Ovary (tissue), 9 donors: ENCODE results near the gene NKX6-1. TPM values are rescaled to one million over a fixed set of nuclear protein-coding genes. Genes with fewer than 3 reads are reported as not detected.

Experiments used
- DNase-seq, 5 donors: peaks; one replicate each; pipeline ENCODE4 v3.0.0-alpha.2; 2019 to 2020
- H3K27ac ChIP-seq, 2 donors: fragments of 200-600 bp; one replicate each; pipeline versions ENCODE4 v1.5.1 to v1.8.0; 2019 to 2022
- H3K27me3 ChIP-seq: fragments of 200-600 bp; one replicate; pipeline ENCODE4 v1.8.0; 2022
- H3K36me3 ChIP-seq: fragments of 200-600 bp; sonication (generic); one replicate; pipeline ENCODE4 v1.5.1; 2019
- H3K4me1 ChIP-seq: one replicate; pipeline ENCODE4 v1.8.1; 2013; ENCODE audit warnings: mild to moderate bottlenecking, moderate library complexity; ENCODE audit not compliant: insufficient read depth
- H3K4me3 ChIP-seq: fragments of 200-600 bp; sonication (generic); one replicate; pipeline ENCODE4 v1.5.1; 2017
- H3K9me3 ChIP-seq, 2 donors: fragments of 200-600 bp in 1 of 2; sonication (generic) in 1 of 2; one replicate each; pipeline versions ENCODE4 v1.5.1 to v1.8.1; 2013 to 2019; ENCODE audit warnings: mild to moderate bottlenecking in 1 of 2, moderate library complexity in 1 of 2
- CTCF ChIP-seq, 3 donors: fragments of 450-650 bp in 2 of 3; fragments of 200-600 bp in 1 of 3; IDR thresholded peaks; one replicate each; pipeline versions ENCODE4 v1.5.1 to v1.8.0; 2016 to 2022; ENCODE audit warnings: antibody characterized with exemption in 3 of 3, mild to moderate bottlenecking in 1 of 3
- EP300 ChIP-seq: sonication (generic); formaldehyde crosslinking; IDR thresholded peaks from one replicate; pipeline ENCODE4 v1.6.1; 2017; ENCODE audit warnings: antibody characterized with exemption
- POLR2A ChIP-seq: fragments of 450-650 bp; IDR thresholded peaks from one replicate; pipeline ENCODE4 v1.6.1; 2017; ENCODE audit warnings: antibody characterized with exemption, mild to moderate bottlenecking, moderate library complexity
- WGBS, 3 donors: extraction: QIAGEN DNeasy Blood & Tissue Kit in 1 of 3; methylation state at CpG; one replicate each; pipeline versions ENCODE4 v1.1.5 to v1.1.7; 2013 to 2017; 5-methylcytosine and 5-hydroxymethylcytosine counted together
- intact Hi-C, 4 donors: fragments of 100-400 bp; cut with DNase I; formaldehyde crosslinking; loops; one replicate each; pipeline versions ENCODE4 v1.11.0 to v1.15.1; 2022 to 2023
- polyA plus RNA-seq, 2 donors: library from polyadenylated mRNA; stranded (reverse); fragments of 200-250 nt in 1 of 2; fragments of 350-450 nt in 1 of 2; fragmentation: Illumina TruSeq in 1 of 2; extraction: RNeasy Lipid Tissue Mini Kit (QIAGEN cat#74804) in 1 of 2; gene quantifications; one replicate each; pipeline ENCODE4 v1.2.3, GENCODE V29; 2013 to 2014
- small RNA-seq: library from RNA; depleted of rRNA; stranded (forward); fragments of <200 nt; gene quantifications from one replicate; pipeline ENCODE3, GENCODE V24; 2016
- total RNA-seq, 7 donors: library from RNA; depleted of rRNA in 2 of 7; stranded (reverse); fragments of >200 nt in 2 of 7; fragmentation: NEBNext Ultra II Directional in 3 of 7; extraction: Animal tissue kit (Norgen Biotek cat#: 25700) in 3 of 7; gene quantifications; one replicate each; pipeline versions ENCODE4 v1.1.0 to v1.2.4, GENCODE V29; 2016 to 2023
- donor health status: DM: no; HTN: no; CAD: no; lungs with moderate emphysema.
- donor health status: DM: no; HTN: no; CAD: no.
- donor health status: Bipolar disorder and iron deficiency.
- donor health status: DM: yes; HTN: yes; CAD: no.
- donor health status: DM: no; HTN: no; CAD: no.
- donor health status: DM: yes; HTN: yes; CAD: no.

NKX6-1 gene
- total and polyA plus RNA-seq, 9 donors = 0.04 to 0.40 (median 0.14) TPM; not detected in 3

GRCh38 chr4:84455697-84456096 is 43.4 kb downstream of the NKX6-1 start:
- Histone ChIP-seq H3K27me3 (no peaks in the 10 kb centered on the region), H3K27ac (no peak overlapping the region), H3K9me3 (no peaks in the 10 kb centered on the region), H3K4me3 (no peak overlapping the region), H3K36me3 (no peaks in the 10 kb centered on the region), H3K4me1 (no peaks in the 10 kb centered on the region)
- 29 to 51% (median 33%) methylated on average over 3 of the region's 3 CpGs for WGBS, 3 donors
- DNase-seq = no peak
- TF ChIP-seq CTCF (IDR thresholded peaks at IDR 0.05) (no peak), EP300 (no peak), POLR2A (no peak)
- intact Hi-C loops = no loop called here

GRCh38 chr4:84451546-84451945 is 47.5 kb downstream of the NKX6-1 start:
- Histone ChIP-seq H3K27ac (no peak overlapping the region), H3K9me3 (no peaks in the 10 kb centered on the region), H3K27me3 (no peaks in the 10 kb centered on the region), H3K36me3 (no peaks in the 10 kb centered on the region), H3K4me1 (no peaks in the 10 kb centered on the region), H3K4me3 (no peak overlapping the region)
- WGBS, 3 donors = 19 to 31% (median 22%) methylated on average over 3 of the region's 3 CpGs
- TF ChIP-seq POLR2A (no peak), CTCF (IDR thresholded peaks at IDR 0.05) (no peak), EP300 (no peak)
- DNase-seq = no peak
- intact Hi-C loops = no loop called here

GRCh38 chr4:84443523-84443922 is 55.6 kb downstream of the NKX6-1 start:
- DNase-seq = no peak
- H3K27me3 ChIP-seq = no peaks in the 10 kb centered on the region
- 73 to 79% (median 76%) methylated on average over 5 of the region's 5 CpGs for WGBS, 3 donors
- H3K27ac ChIP-seq = no peak overlapping the region
- H3K4me1 ChIP-seq = no peaks in the 10 kb centered on the region
- intact Hi-C loops = loop anchor here in 1 of 4 donors (5.0 kb wide), 1 partner anchor 101 kb away; no protein-coding TSS in a partner anchor
- TF ChIP-seq EP300 (no peak), CTCF (IDR thresholded peaks at IDR 0.05) (no peak), POLR2A (no peak)
- no peak overlapping the region for H3K4me3 ChIP-seq
- H3K36me3 ChIP-seq = no peaks in the 10 kb centered on the region
- H3K9me3 ChIP-seq = no peaks in the 10 kb centered on the region

GRCh38 chr4:84442778-84443177 is 56.3 kb downstream of the NKX6-1 start:
- Histone ChIP-seq H3K27ac (no peak overlapping the region), H3K36me3 (no peaks in the 10 kb centered on the region), H3K4me3 (no peak overlapping the region), H3K9me3 (no peaks in the 10 kb centered on the region), H3K27me3 (no peaks in the 10 kb centered on the region), H3K4me1 (no peaks in the 10 kb centered on the region)
- WGBS, 3 donors = 66 to 74% (median 73%) methylated on average over 2 of the region's 2 CpGs
- intact Hi-C loops = loop anchor here in 1 of 4 donors (5.0 kb wide), 1 partner anchor 100 kb away; no protein-coding TSS in a partner anchor
- TF ChIP-seq POLR2A (no peak), CTCF (IDR thresholded peaks at IDR 0.05) (no peak), EP300 (no peak)
- no peak for DNase-seq

Small RNA genes lying within 50 kb of the gene (small RNA-seq; reads per million reads assigned to genes)
- not detected for gene RPL3P13

Other genes starting within 250 kb of the NKX6-1 start
- 10 to 100 TPM in 2 of 7 donors, 1 to 10 TPM in 5; 5.9 to 28.0 (median 7.8) TPM for gene CDS1, start 83.8 kb upstream of the NKX6-1 start, total RNA-seq
- gene CDS1, start 83.8 kb upstream of the NKX6-1 start, polyA plus RNA-seq = 1 to 10 TPM; 2.7 to 4.3 TPM